K562 (cell line): ENCODE data around the gene MRAS. TPM values are rescaled to one million over a fixed set of nuclear protein-coding genes. Genes with fewer than 3 reads are reported as not detected.

Experiments used
- ATF3 ChIP-seq, 2 experiments: fragments of 450-650 bp in 1 of 2; sonication (generic) in 1 of 2; formaldehyde crosslinking in 1 of 2; IDR thresholded peaks in 1 of 2; conservative IDR thresholded peaks in 1 of 2; 2 replicates each; pipeline versions ENCODE4 v1.6.1 to v1.8.1; 2016 to 2023; ENCODE audit warnings: mild to moderate bottlenecking in 2 of 2, moderate library complexity in 2 of 2, inconsistent platforms in 1 of 2, missing genetic modification reagents in 1 of 2
- CLOCK ChIP-seq: fragments of 250-450 bp; sonication (Bioruptor Pico); IDR thresholded peaks from 2 replicates; pipeline ENCODE4 v1.4.0; 2020; ENCODE audit warnings: mild to moderate bottlenecking, moderate library complexity, borderline replicate concordance
- CTCF ChIP-seq, 3 experiments: IDR thresholded peaks in 2 of 3; conservative IDR thresholded peaks in 1 of 3; 2 replicates each; pipeline ENCODE4 v1.5.1; 2011 to 2012; ENCODE audit warnings: low read length in 3 of 3, mild to moderate bottlenecking in 3 of 3, control low read depth in 2 of 3, improper control_type of control experiment in 1 of 3, inconsistent platforms in 1 of 3, low read depth in 1 of 3, mixed read lengths in 1 of 3, moderate library complexity in 1 of 3; ENCODE audit not compliant: insufficient read depth in 2 of 3
- KAT7 ChIP-seq: sonication (generic); formaldehyde crosslinking; IDR thresholded peaks from 2 replicates; pipeline ENCODE4 v1.8.0; 2022; ENCODE audit warnings: missing genetic modification reagents, mild to moderate bottlenecking, borderline replicate concordance
- ZMIZ1 ChIP-seq, 2 experiments: fragments of 150-350 bp in 1 of 2; IDR thresholded peaks; 2 replicates each; pipeline ENCODE4 v1.6.1; 2012 to 2016; ENCODE audit warnings: low read depth in 2 of 2, low read length in 2 of 2, mild to moderate bottlenecking in 1 of 2, moderate library complexity in 1 of 2
- polyA plus RNA-seq, 8 experiments: library from polyadenylated mRNA; depleted of rRNA in 4 of 8; stranded (reverse) in 5 of 8; unstranded in 3 of 8; fragments of >200 nt; fragmentation: Nextera tagmentation in 2 of 8; fragmentation: Illumina TruSeq in 1 of 8; extraction: Ambion mirVana in 2 of 8; extraction: Trizol in 1 of 8; gene quantifications; 2 replicates each; pipeline versions ENCODE4 v1.2.1 to v1.2.3, GENCODE V29; 2011 to 2014; ENCODE audit warnings: inconsistent platforms in 1 of 8, missing spikeins in 1 of 8
- total RNA-seq, 7 experiments: library from RNA; depleted of rRNA in 6 of 7; stranded (reverse); fragments of >200 nt in 6 of 7; fragmentation: Illumina TruSeq in 2 of 7; extraction: Trizol in 2 of 7; gene quantifications; 2 replicates each; pipeline versions ENCODE4 v1.2.1 to v1.2.3, GENCODE V29; 2011 to 2021; ENCODE audit warnings: low replicate concordance in 1 of 7

Gene MRAS
- total and polyA plus RNA-seq, 9 of the 15 experiments (the other 6 are each of a cell fraction or from before 2014, with no cell fraction given) = 1.5 to 10.0 (median 5.0) TPM

- TF ChIP-seq CTCF (IDR thresholded peaks at IDR 0.05 in 2 of 3, conservative IDR thresholded peaks at IDR 0.05 in 1 of 3; ENCODE audit: insufficient read depth in 2 of 3, low read depth in 1 of 3, low read length in 3 of 3) (no peak), KAT7 (no peak), ATF3 (IDR thresholded peaks at IDR 0.05) (no peak), ATF3 (CRISPR knock-in tag; conservative IDR thresholded peaks at IDR 0.05) (no peak), ZMIZ1 (IDR thresholded peaks at IDR 0.05; ENCODE audit: low read depth in 2 of 2, low read length in 2 of 2) (no peak), CLOCK (CRISPR knock-in tag) (no peak)
Measured at GRCh38 chr3:138390582-138390932, 42.2 kb downstream of the MRAS start (continued).
